Amygdala (tissue), 56 donors: ENCODE data around the gene CPEB1.
"Not testable (repeated sequence)": the region's sequence is repeated elsewhere in the genome, so short reads cannot be mapped to it uniquely, and the experiment has no call there.

Experiments
- DNase-seq, 56 donors: peaks; one replicate each; lab custom pipeline; 2025; lab: John Stamatoyannopoulos, UW

Gene CPEB1

DNA sequence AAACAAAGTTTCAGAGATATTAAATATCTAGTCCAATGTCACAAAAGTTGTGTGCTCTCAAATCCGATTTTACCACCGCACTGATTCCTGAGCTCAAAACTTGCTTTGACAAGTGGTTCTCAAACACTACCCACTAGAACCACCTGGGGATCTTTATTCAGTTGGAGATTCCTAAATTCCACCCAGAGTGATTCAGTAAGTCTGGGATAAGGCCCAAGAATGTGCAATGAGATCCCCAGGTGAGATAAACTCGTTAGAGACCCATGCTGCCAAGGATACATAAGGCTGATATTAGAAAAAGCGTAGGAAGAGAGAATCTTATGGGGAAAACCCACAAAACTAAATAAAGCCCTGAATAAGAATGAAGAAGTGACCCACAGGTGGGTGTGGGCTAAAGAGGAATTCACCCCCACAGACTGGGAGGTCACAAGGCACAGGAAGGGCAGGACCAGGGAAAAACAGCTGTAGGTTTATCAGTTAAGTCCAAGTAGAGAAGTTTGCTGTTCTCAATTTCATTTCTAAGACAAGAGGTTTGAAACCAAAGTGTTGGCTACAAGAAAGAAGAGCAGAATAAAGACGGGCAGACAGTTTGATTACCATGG, 95.4 kb downstream of the CPEB1 start:
- DNase-seq = no peak

DNA sequence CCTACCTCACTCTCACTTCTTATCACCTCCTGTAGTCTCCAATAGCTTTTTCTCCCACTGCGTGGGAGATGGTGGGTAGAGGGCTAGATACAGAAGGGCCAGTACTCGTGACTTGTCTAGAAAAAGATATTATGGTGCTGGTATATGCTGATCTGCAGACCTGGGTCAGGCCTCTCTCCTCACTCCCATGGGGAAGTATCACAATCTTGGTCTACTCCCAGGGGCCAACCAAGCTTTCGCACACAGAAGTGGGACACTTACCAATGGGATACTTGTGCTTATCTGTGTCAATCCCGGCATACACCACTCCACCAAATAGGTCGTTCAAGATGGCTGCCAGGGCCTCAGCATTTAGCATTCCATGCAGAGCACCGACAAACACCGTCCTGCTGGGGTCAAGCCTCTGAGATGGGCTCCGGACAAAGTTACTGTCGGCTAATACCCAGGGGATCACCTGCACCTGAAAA, 97.9 kb downstream of the CPEB1 start:
- DNase-seq = no peak

GRCh38 chr15:82548700-82549099, 98.5 kb downstream of the CPEB1 start:
- no peak for DNase-seq

- DNase-seq = no peak
Measured at GRCh38 chr15:82545478-82545877, 101.7 kb downstream of the CPEB1 start.

DNA sequence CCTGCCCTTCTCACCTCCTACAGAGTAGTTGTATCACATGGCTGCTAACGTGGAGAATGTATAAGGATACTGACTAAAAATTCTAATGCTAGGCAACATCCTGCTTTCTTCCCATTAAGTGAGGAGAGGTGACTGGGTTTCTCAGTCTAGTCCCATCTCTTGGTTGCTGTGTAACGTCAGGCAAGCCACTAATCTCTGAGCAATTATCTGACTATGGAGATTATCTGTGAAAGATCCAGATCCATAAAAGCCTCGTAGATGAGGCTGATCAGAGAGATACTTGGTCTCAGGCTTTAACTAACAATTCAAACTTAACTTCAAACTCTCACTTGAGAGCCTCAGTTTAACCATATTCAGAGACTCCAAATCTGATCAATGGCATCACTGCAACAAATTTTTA, 102.2 kb downstream of the CPEB1 start:
- no peak for DNase-seq

GRCh38 chr15:82544431-82544830, 102.7 kb downstream of the CPEB1 start:
- peak in 2 of 56 donors; percentile 5 to 16 for DNase-seq

DNA sequence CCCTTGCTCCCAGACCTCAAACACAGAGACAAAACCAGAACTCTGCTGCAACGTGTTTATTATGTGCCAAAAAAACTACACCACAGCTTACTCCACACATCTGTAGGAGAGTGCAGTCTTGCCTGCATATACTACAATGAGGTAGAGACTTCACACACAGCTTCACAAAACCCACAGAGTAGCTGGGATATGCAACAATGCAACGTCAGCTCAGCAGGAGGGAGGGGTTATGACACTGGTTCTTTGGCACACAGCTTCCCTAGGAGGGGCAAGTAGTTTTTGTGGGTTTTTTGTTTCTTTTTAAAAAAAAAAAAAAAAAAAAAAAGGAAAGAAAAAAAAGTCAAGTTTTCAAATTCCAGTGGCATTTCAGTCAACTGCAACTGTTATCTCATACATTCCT, 104.0 kb downstream of the CPEB1 start:
- no peak for DNase-seq

DNA sequence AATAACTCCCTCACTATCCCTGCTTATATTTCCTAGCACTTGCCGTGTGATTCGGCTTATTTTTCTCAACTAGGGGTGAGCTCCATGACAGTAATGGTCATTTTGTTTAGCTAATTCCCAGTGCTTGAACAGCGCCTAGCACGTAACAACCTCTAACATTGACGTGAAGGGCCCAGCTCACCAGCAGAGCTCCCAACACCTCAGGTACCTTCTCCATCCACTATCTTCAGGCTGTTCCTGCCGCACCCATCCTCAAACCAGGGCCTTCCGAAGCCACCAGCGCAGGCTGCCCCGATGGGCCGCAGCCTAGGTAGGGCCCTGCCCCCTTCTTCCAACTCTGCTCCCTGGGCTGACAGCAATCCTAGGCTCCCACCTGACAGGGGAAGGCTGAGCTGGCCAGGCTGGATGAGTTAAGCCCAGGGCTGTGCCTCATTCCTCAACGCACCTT, 106.2 kb downstream of the CPEB1 start:
- no peak for DNase-seq

GRCh38 chr15:82540055-82540983, 106.8 kb downstream of the CPEB1 start, which contains the start of gene RPS17:
RPS17 (minus strand) TSS chr15:82540457; CDS start chr15:82540428, 29 bp downstream.
- no peak for DNase-seq

DNA sequence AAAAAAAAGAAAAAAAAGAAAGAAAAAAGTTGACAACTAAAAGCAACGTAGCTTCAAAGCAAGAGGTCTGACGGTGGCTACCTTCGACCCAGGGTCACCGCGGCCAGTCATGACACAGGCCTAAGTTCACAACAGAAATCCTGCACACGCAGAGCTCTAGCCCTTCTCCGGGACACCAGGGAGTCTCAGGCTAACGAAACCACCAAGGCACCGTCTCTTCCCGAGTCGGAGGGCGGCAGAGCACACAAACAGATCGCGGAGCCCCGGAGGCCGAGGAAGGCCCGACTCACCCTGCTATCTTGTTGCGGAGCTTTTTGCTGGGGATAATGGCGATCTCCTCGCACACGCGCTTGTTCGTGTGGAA, 107.5 kb downstream of the CPEB1 start:
- DNase-seq = no peak

GRCh38 chr15:82538961-82539690, 108.0 kb downstream of the CPEB1 start:
- no peak for DNase-seq

GRCh38 chr15:82537351-82537908, 109.7 kb downstream of the CPEB1 start:
- no peak for DNase-seq

DNA sequence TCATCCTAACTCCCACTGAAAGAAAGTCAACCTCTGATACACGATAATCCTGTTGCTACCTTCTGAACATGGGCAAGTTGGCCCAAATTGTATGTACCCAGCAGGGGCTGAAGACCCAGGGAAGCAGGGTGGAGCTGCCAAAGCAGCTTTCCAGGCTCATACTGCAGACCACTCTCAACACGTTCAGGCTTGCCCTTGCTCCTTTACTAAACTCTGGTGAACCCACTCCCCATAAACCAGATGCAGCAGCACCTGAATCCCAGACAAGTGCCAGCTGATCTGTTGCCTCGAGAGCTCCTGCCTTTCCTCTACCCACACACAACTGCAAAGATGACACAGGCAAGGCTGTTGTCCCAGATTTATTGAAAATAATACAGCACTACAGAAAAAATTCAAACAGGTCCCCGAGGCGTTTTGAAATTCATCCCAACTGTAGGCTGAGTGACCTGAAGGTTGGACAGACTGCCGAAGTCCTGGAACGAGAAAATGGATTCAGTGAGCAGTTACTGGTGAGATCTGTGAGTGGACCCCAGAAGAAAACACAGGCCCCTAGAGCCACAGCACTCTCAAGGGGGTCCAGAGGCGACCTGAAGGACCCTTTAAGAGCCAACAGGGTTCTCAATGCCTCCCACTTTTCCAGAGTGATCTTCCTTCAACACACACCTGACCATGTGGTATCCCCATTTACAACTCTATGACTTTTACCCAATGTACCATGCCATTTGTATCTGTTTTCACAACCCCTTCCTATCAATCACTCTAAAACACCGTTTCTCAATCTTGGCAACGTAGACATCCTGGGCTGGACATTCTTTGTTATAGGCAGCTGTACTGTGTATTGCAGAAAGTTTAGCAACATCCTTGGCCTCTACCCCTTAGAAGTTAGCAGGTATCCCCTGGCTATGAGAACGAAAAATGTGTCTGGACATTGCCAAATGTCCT, 110.5 kb downstream of the CPEB1 start:
- no peak for DNase-seq

DNA sequence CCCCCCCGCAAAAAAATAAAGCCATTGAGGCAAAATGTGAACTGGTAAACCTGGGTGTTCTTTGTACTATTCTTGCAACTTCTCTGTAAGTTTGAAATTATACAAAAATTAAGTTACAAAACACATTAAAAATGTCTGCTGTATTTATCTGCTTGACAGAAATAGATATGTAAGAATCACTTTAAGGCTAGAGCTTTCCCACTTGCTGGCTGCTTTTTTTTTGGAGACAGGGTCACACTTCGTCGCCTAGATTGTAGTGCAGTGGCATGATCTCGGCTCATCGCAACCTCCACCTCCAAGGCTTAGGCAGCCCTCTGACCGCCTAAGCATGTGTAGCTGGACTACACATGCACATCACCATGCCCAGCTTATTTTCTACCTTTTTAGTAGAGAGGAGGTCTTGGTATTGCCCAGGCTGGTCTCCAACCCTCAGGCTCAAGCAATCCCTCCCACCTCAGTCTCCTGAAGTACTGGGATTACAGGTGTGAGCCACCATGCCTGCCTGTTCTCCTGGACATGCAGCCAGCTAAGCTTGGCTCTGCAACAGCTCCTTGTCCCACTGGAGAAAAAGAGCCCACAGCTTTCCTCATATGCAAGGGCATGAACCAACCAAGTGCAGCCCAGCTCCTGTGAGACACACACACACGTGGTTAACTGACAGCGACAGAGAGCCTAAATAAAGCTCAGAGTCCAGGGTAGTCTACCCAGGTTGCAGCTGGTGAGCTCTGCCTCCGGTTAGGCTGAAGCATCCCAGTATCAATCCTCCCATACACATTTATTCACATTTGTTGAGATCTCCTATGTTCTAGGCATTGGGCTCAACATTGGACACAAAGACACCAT, 111.4 kb downstream of the CPEB1 start:
- no peak for DNase-seq

- DNase-seq = not testable (repeated sequence)
Measured at GRCh38 chr15:82535151-82535550, 112.0 kb downstream of the CPEB1 start.

DNA sequence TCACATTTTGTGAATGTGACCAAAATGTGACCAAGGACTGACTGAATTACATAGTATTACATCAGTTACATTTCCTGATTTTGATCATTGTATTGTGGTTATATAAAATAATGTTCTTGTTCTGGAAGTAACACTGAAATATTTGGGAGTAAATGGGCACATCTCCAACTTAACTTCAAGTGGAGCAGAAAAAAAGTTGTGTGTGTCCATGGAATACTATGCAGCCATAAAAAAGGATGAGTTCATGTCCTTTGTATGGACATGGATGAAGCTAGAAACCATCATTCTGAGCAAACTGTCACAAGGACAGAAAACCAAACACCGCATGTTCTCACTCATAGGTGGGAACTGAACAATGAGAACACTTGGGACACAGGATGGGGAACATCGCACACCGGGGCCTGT, 112.7 kb downstream of the CPEB1 start:
- DNase-seq = not testable (repeated sequence)

DNA sequence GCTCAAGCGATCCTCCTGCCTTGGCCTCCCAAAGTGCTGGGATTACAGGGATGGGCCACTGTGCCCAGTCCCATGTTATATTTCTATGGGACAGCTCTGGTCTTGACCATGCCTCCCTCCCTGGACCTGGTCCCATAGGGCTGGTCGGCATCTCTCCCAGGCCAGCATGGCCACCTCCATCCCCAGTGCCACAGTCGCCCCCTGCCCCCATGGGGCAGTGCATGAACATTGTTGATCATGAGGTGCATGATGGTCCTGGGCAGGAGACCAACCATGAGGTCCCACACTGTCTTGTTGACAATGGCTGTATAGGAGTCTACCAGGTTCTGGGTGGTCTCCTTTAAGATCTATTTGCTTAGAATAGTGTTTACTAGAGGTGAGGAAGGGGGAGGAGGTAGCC, 113.4 kb downstream of the CPEB1 start:
- DNase-seq = no peak

DNA sequence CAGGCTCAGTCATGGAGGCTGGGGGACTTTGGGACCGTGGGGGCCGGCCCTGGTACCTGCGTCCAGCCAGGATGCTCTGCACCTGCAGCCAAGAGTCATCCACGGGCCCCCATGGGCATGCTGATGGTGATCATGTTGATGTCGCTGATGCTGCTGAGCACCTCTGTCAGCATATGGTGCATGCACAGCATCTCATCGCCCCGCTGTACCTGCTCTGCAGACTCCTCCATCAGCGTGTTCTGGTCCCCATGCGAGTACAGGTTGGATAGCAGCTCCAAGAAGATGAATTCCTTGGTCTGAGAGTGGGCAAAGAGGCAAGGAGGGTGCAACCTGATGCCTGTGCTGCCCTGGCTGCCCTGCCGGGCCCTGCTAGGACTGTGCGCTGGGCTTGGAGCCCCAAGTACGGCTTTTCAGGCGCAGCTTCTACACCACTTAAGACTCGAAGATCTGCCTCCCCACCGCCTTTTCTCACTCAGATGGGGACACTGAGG, 114.1 kb downstream of the CPEB1 start:
- DNase-seq = no peak
